ENCODE measurements around the gene MEX3D. TPM values are rescaled to one million over a fixed set of nuclear protein-coding genes. Genes with fewer than 3 reads are reported as not detected.

The MEX3D gene
- total RNA-seq, 1 experiment from 2014 or later: 55.6 TPM

DNA sequence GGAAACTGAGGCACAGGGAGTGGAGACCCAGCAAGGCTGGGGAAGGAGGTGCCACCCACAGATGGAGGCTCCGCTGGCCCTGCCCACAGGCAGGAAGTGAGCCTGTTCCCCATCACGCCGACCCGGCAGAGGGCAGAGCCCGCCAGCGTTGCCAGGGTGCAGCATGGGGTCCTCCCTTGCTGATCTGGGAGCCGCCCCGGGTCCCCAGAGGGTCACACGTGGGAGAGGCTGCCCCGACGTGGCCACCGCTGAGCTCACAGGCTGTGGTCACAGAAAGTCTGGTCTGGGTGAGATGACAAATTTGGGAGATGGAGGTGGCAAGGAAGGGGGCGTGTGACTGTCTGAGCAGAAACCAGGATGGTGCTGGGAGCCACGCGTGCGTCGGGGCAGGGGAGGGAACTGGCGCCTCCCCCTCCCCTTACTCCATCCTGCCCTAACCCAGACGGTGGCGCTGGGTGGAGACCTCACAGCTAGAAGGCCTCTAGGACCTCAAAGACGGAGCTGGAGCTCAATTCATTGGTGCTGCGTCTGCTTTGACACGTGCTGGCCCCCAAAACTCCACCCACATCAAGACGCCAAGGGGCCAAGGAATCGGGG, 7.7 kb downstream of the MEX3D start:
- ChIA-PET CTCF (interaction anchor here (0.6 kb wide), 1 partner anchor 297 kb away, joined by 4 read pairs; no protein-coding TSS in a partner anchor), POLR2A (ENCODE audit: unreplicated experiment) (no interaction called here)
- BruUV-seq (replicated peaks): no TSS peak
- Histone ChIP-seq H3K4me3 (no peak overlapping the region), H3K9me3 (ENCODE audit: insufficient read depth, low read depth) (no peaks in the 10 kb centered on the region), H3K79me2 (ENCODE audit: low read depth) (no peaks in the 10 kb centered on the region), H3K4me2 (no peak overlapping the region), H3K27ac (no peak overlapping the region), H3K4me1 (replicated peaks; ENCODE audit: insufficient read depth) (no peaks in the 10 kb centered on the region), H3K9me2 (ENCODE audit: insufficient read depth) (no peaks in the 10 kb centered on the region), H4K20me1 (ENCODE audit: insufficient read depth) (peaks cover under 1% of the 10 kb centered on the region; the same call in 1 of the 2 replicates), H3K36me3 (ENCODE audit: low read depth) (no peaks in the 10 kb centered on the region), H3F3A (ENCODE audit: insufficient read depth, low read depth) (no peaks in the 10 kb centered on the region), H3K27me3 (ENCODE audit: insufficient read depth, low read depth) (no peaks in the 10 kb centered on the region), H2AFZ (no peak overlapping the region)
- DNase-seq: no peak
- intact Hi-C loops (cut with micrococcal nuclease; ENCODE audit: unreplicated experiment): no loop called here
- TF ChIP-seq, protein P1, sequence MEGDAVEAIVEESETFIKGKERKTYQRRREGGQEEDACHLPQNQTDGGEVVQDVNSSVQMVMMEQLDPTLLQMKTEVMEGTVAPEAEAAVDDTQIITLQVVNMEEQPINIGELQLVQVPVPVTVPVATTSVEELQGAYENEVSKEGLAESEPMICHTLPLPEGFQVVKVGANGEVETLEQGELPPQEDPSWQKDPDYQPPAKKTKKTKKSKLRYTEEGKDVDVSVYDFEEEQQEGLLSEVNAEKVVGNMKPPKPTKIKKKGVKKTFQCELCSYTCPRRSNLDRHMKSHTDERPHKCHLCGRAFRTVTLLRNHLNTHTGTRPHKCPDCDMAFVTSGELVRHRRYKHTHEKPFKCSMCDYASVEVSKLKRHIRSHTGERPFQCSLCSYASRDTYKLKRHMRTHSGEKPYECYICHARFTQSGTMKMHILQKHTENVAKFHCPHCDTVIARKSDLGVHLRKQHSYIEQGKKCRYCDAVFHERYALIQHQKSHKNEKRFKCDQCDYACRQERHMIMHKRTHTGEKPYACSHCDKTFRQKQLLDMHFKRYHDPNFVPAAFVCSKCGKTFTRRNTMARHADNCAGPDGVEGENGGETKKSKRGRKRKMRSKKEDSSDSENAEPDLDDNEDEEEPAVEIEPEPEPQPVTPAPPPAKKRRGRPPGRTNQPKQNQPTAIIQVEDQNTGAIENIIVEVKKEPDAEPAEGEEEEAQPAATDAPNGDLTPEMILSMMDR (conservative IDR thresholded peaks at IDR 0.05): no peak
- no peak for TF ChIP-seq EZH2 (IDR thresholded peaks at IDR 0.05; ENCODE audit: low read depth)

DNA sequence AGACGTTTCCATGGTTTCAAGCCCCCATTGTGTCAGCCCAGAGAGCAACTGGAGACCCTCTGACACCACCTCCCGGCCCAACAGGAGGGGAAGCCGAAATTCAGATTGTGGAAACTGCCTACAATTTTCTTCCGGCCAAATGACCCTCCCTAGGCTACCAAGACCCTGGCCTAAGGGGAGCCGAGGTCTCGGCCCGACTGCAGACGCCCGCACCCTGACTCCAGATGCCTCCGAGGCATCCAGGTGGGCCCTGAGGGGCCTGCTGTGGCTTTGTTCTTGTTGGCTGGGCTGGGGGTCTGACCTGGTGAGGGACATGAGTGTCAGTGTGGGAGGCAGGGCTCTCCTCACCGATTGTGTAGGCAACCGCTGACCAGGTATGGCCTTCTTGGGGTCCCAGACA, 9.6 kb downstream of the MEX3D start:
- TF ChIP-seq EZH2 (IDR thresholded peaks at IDR 0.05; ENCODE audit: low read depth): no peak
- TF ChIP-seq, protein P1 (conservative IDR thresholded peaks at IDR 0.05): no peak
- Histone ChIP-seq H3K27ac (no peak overlapping the region), H4K20me1 (ENCODE audit: insufficient read depth) (no peaks in the 10 kb centered on the region), H3K27me3 (ENCODE audit: insufficient read depth, low read depth) (no peaks in the 10 kb centered on the region), H3K79me2 (ENCODE audit: low read depth) (no peaks in the 10 kb centered on the region), H3K4me2 (no peak overlapping the region), H3F3A (ENCODE audit: insufficient read depth, low read depth) (no peaks in the 10 kb centered on the region), H3K9me3 (ENCODE audit: insufficient read depth, low read depth) (no peaks in the 10 kb centered on the region), H3K36me3 (ENCODE audit: low read depth) (no peaks in the 10 kb centered on the region), H3K4me3 (no peak overlapping the region), H2AFZ (no peak overlapping the region), H3K4me1 (replicated peaks; ENCODE audit: insufficient read depth) (no peaks in the 10 kb centered on the region), H3K9me2 (ENCODE audit: insufficient read depth) (no peaks in the 10 kb centered on the region)
- intact Hi-C loops (cut with micrococcal nuclease; ENCODE audit: unreplicated experiment): no loop called here
- POLR2A ChIA-PET (ENCODE audit: unreplicated experiment): no interaction called here
- BruUV-seq (replicated peaks): no TSS peak
- CTCF ChIA-PET: no interaction called here
- no peak for DNase-seq

DNA sequence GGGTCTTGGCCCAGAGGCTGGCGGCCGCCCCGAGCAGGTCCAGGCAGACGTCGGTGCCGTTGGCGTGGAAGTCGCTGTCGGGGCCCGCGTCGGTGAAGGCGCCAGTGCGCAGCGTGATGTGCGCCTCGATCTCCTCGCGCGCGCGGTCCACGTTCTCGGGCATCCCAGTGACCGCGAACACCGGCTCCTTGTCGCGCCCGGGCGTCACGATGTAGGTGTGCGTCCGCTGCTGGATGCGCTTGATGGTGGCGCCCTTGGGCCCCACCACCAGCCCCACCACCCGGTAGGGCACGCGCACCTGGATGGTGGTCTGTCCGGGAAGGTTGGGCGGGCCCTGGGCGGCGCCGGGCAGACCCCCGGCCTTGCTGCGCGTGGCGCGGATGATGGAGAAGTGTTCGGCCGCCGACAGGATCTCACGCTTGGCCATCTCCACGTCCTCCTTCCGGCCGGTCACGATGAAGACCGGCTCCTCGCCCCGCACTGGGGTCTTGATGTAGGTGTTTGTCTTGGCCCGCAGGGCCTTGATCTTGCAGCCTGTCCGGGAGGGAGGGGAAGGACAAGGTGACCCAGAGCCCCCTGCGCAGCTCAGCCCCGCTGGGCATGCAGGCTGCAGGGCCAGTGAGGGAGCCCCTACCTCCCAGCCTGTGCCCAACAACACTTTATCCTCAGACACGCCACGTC, 11.6 kb downstream of the MEX3D start:
- H3F3A ChIP-seq (ENCODE audit: insufficient read depth, low read depth): no peaks in the 10 kb centered on the region
- BruUV-seq (replicated peaks): no TSS peak
- intact Hi-C loops (cut with micrococcal nuclease; ENCODE audit: unreplicated experiment): no loop called here
- H3K4me3 ChIP-seq: no peak overlapping the region
- H3K9me2 ChIP-seq (ENCODE audit: insufficient read depth): no peaks in the 10 kb centered on the region
- ChIA-PET POLR2A (ENCODE audit: unreplicated experiment) (no interaction called here), CTCF (no interaction called here)
- no peak for DNase-seq
- no peak overlapping the region for H3K4me2 ChIP-seq
- no peaks in the 10 kb centered on the region for H4K20me1 ChIP-seq (ENCODE audit: insufficient read depth)
- no peak overlapping the region for H3K27ac ChIP-seq
- H3K27me3 ChIP-seq (ENCODE audit: insufficient read depth, low read depth): no peaks in the 10 kb centered on the region
- no peak overlapping the region for H2AFZ ChIP-seq
- no peaks in the 10 kb centered on the region for H3K4me1 ChIP-seq (replicated peaks; ENCODE audit: insufficient read depth)
- no peaks in the 10 kb centered on the region for H3K36me3 ChIP-seq (ENCODE audit: low read depth)
- H3K9me3 ChIP-seq (ENCODE audit: insufficient read depth, low read depth): no peaks in the 10 kb centered on the region
- H3K79me2 ChIP-seq (ENCODE audit: low read depth): no peaks in the 10 kb centered on the region
- TF ChIP-seq EZH2 (IDR thresholded peaks at IDR 0.05; ENCODE audit: low read depth): no peak
- TF ChIP-seq, protein P1 (conservative IDR thresholded peaks at IDR 0.05): no peak

All from PC-9 (cell line).